GM15510 (cell line): ENCODE results near the gene FOXO1.

Experiments used
- POLR2A ChIP-seq: IDR thresholded peaks from 3 replicates; pipeline ENCODE4 v1.6.1; 2011; ENCODE audit warnings: borderline replicate concordance; ENCODE audit not compliant: insufficient read length; ENCODE audit errors: extremely low read depth

FOXO1 gene

GRCh38 chr13:40585911-40586471, 80.5 kb downstream of the FOXO1 start:
- TF ChIP-seq POLR2A, result no peak

DNA sequence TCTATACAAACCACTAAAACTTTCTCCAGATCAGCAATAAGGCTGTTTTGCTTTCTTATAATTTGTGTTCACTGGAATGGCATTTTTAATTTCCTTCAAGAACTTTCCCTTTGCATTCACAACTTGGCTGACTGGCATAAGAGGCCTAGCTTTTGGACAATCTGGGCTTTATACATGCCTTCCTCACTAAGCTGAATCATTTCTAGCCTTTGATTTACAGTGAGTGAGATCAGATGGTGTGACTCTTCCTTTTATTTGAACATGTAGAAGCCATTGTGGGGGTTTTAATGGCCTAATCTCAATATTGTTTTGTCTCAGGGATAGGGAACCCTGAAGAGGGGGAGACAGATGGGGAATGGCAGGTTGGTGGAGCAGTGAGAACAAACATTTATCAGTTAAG, 82.7 kb downstream of the FOXO1 start:
- TF ChIP-seq POLR2A, result no peak

DNA sequence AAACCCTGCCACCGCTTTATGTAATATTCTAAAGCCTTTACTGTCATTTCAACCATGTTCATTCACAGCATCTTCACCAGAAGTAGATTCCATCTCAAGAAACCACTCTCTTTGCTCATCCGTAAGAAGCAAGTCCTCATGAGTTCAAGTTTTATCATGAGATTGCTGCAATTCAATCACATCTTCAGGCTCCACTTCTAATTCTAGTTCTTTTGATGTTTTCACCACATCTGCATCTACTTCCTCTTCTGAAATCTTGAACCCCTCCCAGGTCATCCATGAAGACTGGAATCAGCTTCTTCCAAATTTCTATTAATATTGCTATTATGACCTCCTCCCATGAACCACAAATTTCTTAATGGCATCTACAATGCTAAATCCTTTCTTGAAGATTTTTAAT, 83.9 kb downstream of the FOXO1 start:
- TF ChIP-seq POLR2A, result no peak

DNA sequence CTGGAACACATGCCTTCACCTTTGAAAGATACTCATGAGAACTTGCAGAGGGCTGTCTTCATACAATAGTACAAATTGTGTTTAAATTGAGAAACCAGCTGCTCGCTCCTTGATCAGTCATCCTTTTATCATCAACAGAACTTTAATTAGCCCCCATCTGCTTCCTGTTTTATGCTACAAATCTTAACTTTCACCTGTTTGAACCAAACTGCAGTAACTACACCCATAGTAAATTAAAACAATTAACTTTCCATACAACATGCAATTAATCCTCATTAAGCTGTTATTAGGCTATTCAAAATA, 85.2 kb downstream of the FOXO1 start:
- TF ChIP-seq POLR2A, result no peak

- no peak for TF ChIP-seq POLR2A
Measured at GRCh38 chr13:40580566-40581276, 85.7 kb downstream of the FOXO1 start.

- no peak for TF ChIP-seq POLR2A
Measured at GRCh38 chr13:40579535-40579934, 86.9 kb downstream of the FOXO1 start.

GRCh38 chr13:40578055-40578454, 88.4 kb downstream of the FOXO1 start:
- TF ChIP-seq POLR2A, result no peak

DNA sequence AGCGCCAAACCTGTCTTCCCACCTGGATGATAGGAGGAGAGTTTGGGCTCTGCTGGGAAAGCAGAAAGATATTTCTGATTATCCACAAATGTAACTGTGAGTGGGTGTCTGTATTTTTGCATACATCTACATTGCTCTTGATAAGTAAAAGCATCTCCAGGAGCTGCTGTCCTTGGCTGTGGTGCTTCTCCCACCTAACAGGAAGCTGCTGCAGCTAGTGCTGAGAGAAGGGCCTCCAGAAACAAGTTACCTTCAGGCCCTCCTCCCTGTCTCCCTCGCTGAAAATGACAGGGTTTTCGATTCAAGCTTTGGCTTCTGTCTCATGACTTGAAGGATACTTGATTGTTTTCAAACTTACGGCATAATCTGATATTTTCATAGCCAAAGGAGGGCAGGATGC, 90.1 kb downstream of the FOXO1 start:
- no peak for TF ChIP-seq POLR2A

DNA sequence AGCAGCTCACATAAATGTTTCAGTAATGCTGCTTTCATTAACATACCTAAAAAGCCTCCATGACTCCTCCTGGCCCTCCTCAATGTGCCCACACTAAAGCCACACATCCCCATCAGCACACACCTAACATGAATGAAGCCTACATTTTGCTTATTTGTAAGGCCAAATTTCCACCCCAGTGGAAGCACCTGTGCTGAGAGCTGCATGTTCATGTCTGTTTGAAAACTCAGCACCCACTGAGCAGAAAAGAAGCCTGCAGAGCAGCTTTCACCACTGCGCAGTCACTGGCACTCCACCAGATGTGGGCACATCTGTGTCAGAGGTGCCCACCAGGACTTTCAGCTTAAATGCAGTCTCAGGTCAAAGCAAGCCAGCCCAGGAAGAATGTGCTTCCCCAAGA, 93.5 kb downstream of the FOXO1 start:
- no peak for TF ChIP-seq POLR2A

- TF ChIP-seq POLR2A, result no peak
Measured at GRCh38 chr13:40571338-40571963, 95.0 kb downstream of the FOXO1 start.

- TF ChIP-seq POLR2A, result no peak
Measured at GRCh38 chr13:40570930-40571329, 95.5 kb downstream of the FOXO1 start.

DNA sequence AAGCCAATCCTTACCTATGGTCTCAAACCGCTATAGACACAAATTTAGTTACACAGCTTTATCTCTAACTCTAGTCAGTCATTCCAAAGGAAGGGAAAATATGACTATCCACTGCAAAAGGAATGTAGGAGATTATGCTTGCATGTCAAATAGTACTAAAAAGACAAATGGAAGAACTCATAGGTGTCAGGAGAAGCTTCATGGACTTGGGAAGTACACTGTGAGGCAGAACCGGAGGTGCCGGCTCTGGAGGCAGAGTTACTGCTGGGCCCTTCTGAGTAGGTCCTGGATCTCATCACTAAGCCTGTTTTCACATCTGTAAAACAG, 97.5 kb downstream of the FOXO1 start:
- TF ChIP-seq POLR2A, result no peak

DNA sequence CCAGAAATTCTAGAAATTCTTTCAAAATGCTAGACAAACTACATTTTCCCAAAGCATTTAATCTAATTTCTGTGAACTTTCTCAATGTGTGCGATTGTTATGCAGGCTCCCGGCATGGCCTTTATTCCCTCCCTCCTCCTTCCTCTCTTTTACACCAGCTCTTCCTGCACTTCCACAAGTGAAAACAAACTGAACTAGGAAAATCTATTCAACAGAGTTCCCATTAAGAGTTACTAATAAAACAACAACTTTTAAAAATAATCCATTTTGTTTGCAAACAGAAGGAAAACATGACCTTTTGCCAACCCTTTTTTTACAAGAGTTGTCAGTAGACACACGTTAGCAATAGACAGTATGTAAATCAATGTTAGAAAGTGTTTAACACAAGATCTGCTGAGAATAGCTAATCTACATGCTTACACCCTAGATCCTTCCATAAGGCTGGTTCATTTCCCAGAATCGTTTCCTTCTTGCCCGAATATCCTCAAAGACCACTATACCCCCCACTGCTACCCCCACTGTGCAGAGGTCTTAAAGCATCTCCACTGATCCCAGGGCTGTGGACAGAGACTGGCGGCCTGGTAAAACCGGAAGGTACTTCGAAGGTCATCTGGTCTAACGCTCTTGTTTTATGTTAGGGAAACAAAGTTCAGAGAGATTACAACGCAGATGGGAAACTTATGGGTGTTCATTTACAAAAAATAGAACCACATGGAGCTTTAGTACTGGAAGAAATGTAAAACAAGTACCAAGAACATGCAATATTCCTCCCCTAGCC, 98.0 kb downstream of the FOXO1 start:
- no peak for TF ChIP-seq POLR2A

DNA sequence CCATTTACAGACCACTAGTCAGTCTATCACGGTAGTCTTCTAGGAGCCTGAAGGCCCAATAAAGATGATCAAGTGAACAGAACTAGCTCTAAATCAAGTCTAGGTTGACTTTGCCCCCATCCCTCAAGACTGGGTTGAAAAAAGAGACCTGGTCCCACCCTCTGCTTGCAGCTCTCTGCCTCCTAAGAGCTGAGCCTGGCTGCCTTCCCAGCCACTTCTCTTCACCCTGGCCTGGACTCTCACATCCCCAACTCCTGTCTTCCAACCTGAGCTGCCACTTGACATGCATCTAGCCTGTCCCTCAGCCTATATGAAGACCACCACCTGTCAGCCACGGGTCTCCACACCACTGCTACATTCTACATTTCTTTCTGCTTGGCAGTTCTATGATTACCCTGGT, 99.6 kb downstream of the FOXO1 start:
- TF ChIP-seq POLR2A, result no peak

- TF ChIP-seq POLR2A, result no peak
Measured at GRCh38 chr13:40565282-40566148, 100.9 kb downstream of the FOXO1 start.
